HEK293 (cell line): ENCODE results near the gene PARK7.

Experiments
- CTCF ChIA-PET: fragments of 350-600 bp; formaldehyde crosslinking; extraction: SDS; loops from one replicate; lab custom pipeline; 2021; ENCODE audit warnings: antibody characterized with exemption; lab: Yijun Ruan, JAX
- POLR2A ChIA-PET: fragments of 300-600 bp; formaldehyde crosslinking; extraction: SDS; loops from one replicate; lab custom pipeline; 2020; ENCODE audit warnings: antibody characterized with exemption, inconsistent platforms; lab: Yijun Ruan, JAX
- H3K27ac ChIP-seq: fragments of 200-500 bp; sonication (Bioruptor generic); 2 replicates; pipeline ENCODE4 v1.5.1; 2014; ENCODE audit warnings: low read depth, low read length, control low read depth, inconsistent platforms; ENCODE audit errors: extremely low read depth
- H3K36me3 ChIP-seq, 2 experiments: fragments of 200-500 bp in 1 of 2; sonication (Bioruptor generic) in 1 of 2; 1 replicate in 1 of 2; 2 replicates in 1 of 2; pipeline ENCODE4 v1.5.1; 2014 to 2017; ENCODE audit warnings: inconsistent platforms in 2 of 2, low read length in 2 of 2; ENCODE audit not compliant: control insufficient read depth in 2 of 2, insufficient read depth in 1 of 2
- H3K4me1 ChIP-seq: fragments of 200-500 bp; sonication (Bioruptor generic); 2 replicates; pipeline ENCODE4 v1.5.1; 2014; ENCODE audit warnings: mild to moderate bottlenecking, low read length, inconsistent platforms; ENCODE audit not compliant: control insufficient read depth, insufficient read depth
- H3K4me3 ChIP-seq: 2 replicates; pipeline ENCODE4 v1.5.1; 2011; ENCODE audit warnings: low read depth, mild to moderate bottlenecking, control low read depth, low read length, moderate library complexity
- H3K9me3 ChIP-seq: fragments of 200-500 bp; sonication (Bioruptor generic); 2 replicates; pipeline ENCODE4 v1.5.1; 2014; ENCODE audit warnings: low read depth, low read length, inconsistent platforms; ENCODE audit not compliant: control insufficient read depth, insufficient read depth
- MZF1 ChIP-seq: fragments of 450-650 bp; formaldehyde crosslinking; IDR thresholded peaks from 2 replicates; pipeline ENCODE4 v1.5.1; 2017; ENCODE audit warnings: missing biosample characterization, missing genetic modification characterization, borderline replicate concordance
- ZBTB1 ChIP-seq: fragments of 450-650 bp; formaldehyde crosslinking; IDR thresholded peaks from 2 replicates; pipeline ENCODE4 v1.5.1; 2016; ENCODE audit warnings: missing biosample characterization, missing genetic modification characterization
- ZNF138 ChIP-seq: fragments of 450-650 bp; formaldehyde crosslinking; IDR thresholded peaks from 2 replicates; pipeline ENCODE4 v1.5.1; 2016; ENCODE audit warnings: missing biosample characterization, missing genetic modification characterization, borderline replicate concordance
- ZNF146 ChIP-seq: fragments of 450-650 bp; formaldehyde crosslinking; IDR thresholded peaks from 2 replicates; pipeline ENCODE4 v1.5.1; 2016; ENCODE audit warnings: missing biosample characterization, missing genetic modification characterization
- ZNF169 ChIP-seq: fragments of 450-650 bp; formaldehyde crosslinking; IDR thresholded peaks from 2 replicates; pipeline ENCODE4 v1.5.1; 2016; ENCODE audit warnings: missing biosample characterization, missing genetic modification characterization
- ZNF2 ChIP-seq: fragments of 450-650 bp; formaldehyde crosslinking; IDR thresholded peaks from 2 replicates; pipeline ENCODE4 v1.5.1; 2016; ENCODE audit warnings: missing biosample characterization, missing genetic modification characterization
- ZNF202 ChIP-seq: fragments of 450-650 bp; formaldehyde crosslinking; IDR thresholded peaks from 2 replicates; pipeline ENCODE4 v1.5.1; 2016; ENCODE audit warnings: missing biosample characterization, missing genetic modification characterization, borderline replicate concordance
- ZNF223 ChIP-seq: fragments of 450-650 bp; formaldehyde crosslinking; IDR thresholded peaks from 2 replicates; pipeline ENCODE4 v1.5.1; 2016; ENCODE audit warnings: missing biosample characterization, missing genetic modification characterization
- ZNF248 ChIP-seq: fragments of 450-650 bp; formaldehyde crosslinking; IDR thresholded peaks from 2 replicates; pipeline ENCODE4 v1.5.1; 2017; ENCODE audit warnings: missing biosample characterization, missing genetic modification characterization
- ZNF341 ChIP-seq: fragments of 450-650 bp; formaldehyde crosslinking; IDR thresholded peaks from 2 replicates; pipeline ENCODE4; 2016; ENCODE audit warnings: low read depth, missing biosample characterization, missing genetic modification characterization
- ZNF366 ChIP-seq: fragments of 450-650 bp; formaldehyde crosslinking; conservative IDR thresholded peaks from 2 replicates; pipeline ENCODE4 v1.5.1; 2016; ENCODE audit warnings: missing biosample characterization, missing genetic modification characterization
- ZNF391 ChIP-seq: fragments of 450-650 bp; formaldehyde crosslinking; IDR thresholded peaks from 2 replicates; pipeline ENCODE4 v1.5.1; 2016; ENCODE audit warnings: low read depth, missing biosample characterization, missing genetic modification characterization, borderline replicate concordance
- ZNF404 ChIP-seq: fragments of 450-650 bp; formaldehyde crosslinking; IDR thresholded peaks from 2 replicates; pipeline ENCODE4 v1.5.1; 2017; ENCODE audit warnings: missing biosample characterization, missing genetic modification characterization
- ZNF423 ChIP-seq: fragments of 450-650 bp; formaldehyde crosslinking; IDR thresholded peaks from 2 replicates; pipeline ENCODE4 v1.5.1; 2016; ENCODE audit warnings: missing biosample characterization, missing genetic modification characterization
- ZNF514 ChIP-seq: fragments of 450-650 bp; formaldehyde crosslinking; IDR thresholded peaks from 2 replicates; pipeline ENCODE4 v1.5.1; 2016; ENCODE audit warnings: missing biosample characterization, missing genetic modification characterization
- ZNF544 ChIP-seq: fragments of 450-650 bp; formaldehyde crosslinking; IDR thresholded peaks from 2 replicates; pipeline ENCODE4 v1.5.0; 2017; ENCODE audit warnings: missing biosample characterization, missing genetic modification characterization
- ZNF558 ChIP-seq: fragments of 450-650 bp; formaldehyde crosslinking; IDR thresholded peaks from 2 replicates; pipeline ENCODE4 v1.5.1; 2016; ENCODE audit warnings: missing biosample characterization, missing genetic modification characterization
- ZNF660 ChIP-seq: fragments of 450-650 bp; IDR thresholded peaks from 2 replicates; pipeline ENCODE4 v1.5.1; 2018; ENCODE audit warnings: missing biosample characterization, mild to moderate bottlenecking, missing genetic modification characterization
- ZNF670 ChIP-seq: fragments of 450-650 bp; formaldehyde crosslinking; IDR thresholded peaks from 2 replicates; pipeline ENCODE4 v1.5.1; 2016; ENCODE audit warnings: missing biosample characterization, missing genetic modification characterization, low read depth
- ZNF830 ChIP-seq: fragments of 450-650 bp; IDR thresholded peaks from 2 replicates; pipeline ENCODE4 v1.5.0; 2018; ENCODE audit warnings: missing biosample characterization, missing genetic modification characterization, low read depth, mild to moderate bottlenecking, moderate library complexity
- ZSCAN16 ChIP-seq: fragments of 450-650 bp; formaldehyde crosslinking; IDR thresholded peaks from 2 replicates; pipeline ENCODE4 v1.5.1; 2016; ENCODE audit warnings: missing biosample characterization, missing genetic modification characterization
- ZSCAN30 ChIP-seq: fragments of 450-650 bp; IDR thresholded peaks from 2 replicates; pipeline ENCODE4 v1.5.1; 2018; ENCODE audit warnings: missing biosample characterization, mild to moderate bottlenecking, missing genetic modification characterization, moderate library complexity
- TF ChIP-seq, protein P1 (sequence below): fragments of 450-650 bp; formaldehyde crosslinking; IDR thresholded peaks from 2 replicates; pipeline ENCODE4 v1.5.1; 2016; ENCODE audit warnings: missing biosample characterization, missing genetic modification characterization
- TF ChIP-seq, protein P2 (sequence below): IDR thresholded peaks from 2 replicates; pipeline ENCODE4 v1.6.1; 2011; ENCODE audit warnings: mild to moderate bottlenecking, low read depth, low read length, borderline replicate concordance
- TF ChIP-seq, protein P3 (sequence below): fragments of 450-650 bp; formaldehyde crosslinking; IDR thresholded peaks from 2 replicates; pipeline ENCODE4 v1.5.1; 2016; ENCODE audit warnings: missing biosample characterization, missing genetic modification characterization
- TF ChIP-seq, protein P4 (sequence below): fragments of 450-650 bp; formaldehyde crosslinking; IDR thresholded peaks from 2 replicates; pipeline ENCODE4 v1.5.1; 2016; ENCODE audit warnings: missing biosample characterization, missing genetic modification characterization
- TF ChIP-seq, protein P5 (sequence below): sonication (generic); formaldehyde crosslinking; IDR thresholded peaks from 2 replicates; pipeline ENCODE4 v1.8.1; 2022; ENCODE audit warnings: mild to moderate bottlenecking, moderate library complexity, missing genetic modification reagents

Gene PARK7

DNA sequence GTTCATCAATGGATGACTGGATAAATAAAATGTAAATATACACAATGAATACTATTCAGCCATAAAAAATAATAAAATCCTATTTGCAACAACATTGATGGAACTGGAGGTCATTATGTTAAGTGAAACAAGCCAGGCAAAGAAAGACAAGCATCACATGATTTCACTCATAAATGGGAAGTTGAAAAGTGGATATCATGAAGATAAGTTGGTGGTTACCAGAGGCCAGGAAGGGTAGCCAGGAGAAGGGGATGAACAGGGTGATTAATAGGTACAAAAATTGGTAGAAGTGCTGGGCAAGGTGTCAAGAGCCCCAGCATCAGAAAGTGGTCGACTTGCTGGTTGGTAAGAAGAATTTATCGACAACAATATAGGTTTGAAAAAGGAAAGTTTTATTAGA is 1.3 kb upstream of the PARK7 start:
- POLR2A ChIA-PET: no interaction called here
- no peaks in the 10 kb centered on the region for H3K4me1 ChIP-seq
- CTCF ChIA-PET: interaction anchor here (0.8 kb wide), 1 partner anchor 44 kb away, joined by 6 read pairs; no protein-coding TSS in a partner anchor
- H3K36me3 ChIP-seq: peaks cover 18 to 24% of the 10 kb centered on the region in 2 experiments
- no peaks in the 10 kb centered on the region for H3K9me3 ChIP-seq
- H3K4me3 ChIP-seq: no peak overlapping the region
- H3K27ac ChIP-seq: no peak overlapping the region
- TF ChIP-seq ZNF544 (no peak), ZNF404 (tag by site-specific recombination) (no peak), ZNF366 (tag by site-specific recombination) (peak; percentile 48; the same call in 1 of the 2 replicates), ZSCAN16 (no peak), MZF1 (tag by site-specific recombination) (peak; percentile 68; the same call in 1 of the 2 replicates), ZNF660 (tag by site-specific recombination) (no peak), ZBTB1 (tag by site-specific recombination) (no peak), ZNF146 (tag by site-specific recombination) (peak; percentile 58; the same call in 1 of the 2 replicates)
- TF ChIP-seq, protein P1, sequence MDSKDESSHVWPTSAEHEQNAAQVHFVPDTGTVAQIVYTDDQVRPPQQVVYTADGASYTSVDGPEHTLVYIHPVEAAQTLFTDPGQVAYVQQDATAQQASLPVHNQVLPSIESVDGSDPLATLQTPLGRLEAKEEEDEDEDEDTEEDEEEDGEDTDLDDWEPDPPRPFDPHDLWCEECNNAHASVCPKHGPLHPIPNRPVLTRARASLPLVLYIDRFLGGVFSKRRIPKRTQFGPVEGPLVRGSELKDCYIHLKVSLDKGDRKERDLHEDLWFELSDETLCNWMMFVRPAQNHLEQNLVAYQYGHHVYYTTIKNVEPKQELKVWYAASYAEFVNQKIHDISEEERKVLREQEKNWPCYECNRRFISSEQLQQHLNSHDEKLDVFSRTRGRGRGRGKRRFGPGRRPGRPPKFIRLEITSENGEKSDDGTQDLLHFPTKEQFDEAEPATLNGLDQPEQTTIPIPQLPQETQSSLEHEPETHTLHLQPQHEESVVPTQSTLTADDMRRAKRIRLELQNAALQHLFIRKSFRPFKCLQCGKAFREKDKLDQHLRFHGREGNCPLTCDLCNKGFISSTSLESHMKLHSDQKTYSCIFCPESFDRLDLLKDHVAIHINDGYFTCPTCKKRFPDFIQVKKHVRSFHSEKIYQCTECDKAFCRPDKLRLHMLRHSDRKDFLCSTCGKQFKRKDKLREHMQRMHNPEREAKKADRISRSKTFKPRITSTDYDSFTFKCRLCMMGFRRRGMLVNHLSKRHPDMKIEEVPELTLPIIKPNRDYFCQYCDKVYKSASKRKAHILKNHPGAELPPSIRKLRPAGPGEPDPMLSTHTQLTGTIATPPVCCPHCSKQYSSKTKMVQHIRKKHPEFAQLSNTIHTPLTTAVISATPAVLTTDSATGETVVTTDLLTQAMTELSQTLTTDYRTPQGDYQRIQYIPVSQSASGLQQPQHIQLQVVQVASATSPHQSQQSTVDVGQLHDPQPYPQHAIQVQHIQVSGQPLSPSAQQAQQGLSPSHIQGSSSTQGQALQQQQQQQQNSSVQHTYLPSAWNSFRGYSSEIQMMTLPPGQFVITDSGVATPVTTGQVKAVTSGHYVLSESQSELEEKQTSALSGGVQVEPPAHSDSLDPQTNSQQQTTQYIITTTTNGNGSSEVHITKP (tag by site-specific recombination): no peak
- TF ChIP-seq, protein P2, sequence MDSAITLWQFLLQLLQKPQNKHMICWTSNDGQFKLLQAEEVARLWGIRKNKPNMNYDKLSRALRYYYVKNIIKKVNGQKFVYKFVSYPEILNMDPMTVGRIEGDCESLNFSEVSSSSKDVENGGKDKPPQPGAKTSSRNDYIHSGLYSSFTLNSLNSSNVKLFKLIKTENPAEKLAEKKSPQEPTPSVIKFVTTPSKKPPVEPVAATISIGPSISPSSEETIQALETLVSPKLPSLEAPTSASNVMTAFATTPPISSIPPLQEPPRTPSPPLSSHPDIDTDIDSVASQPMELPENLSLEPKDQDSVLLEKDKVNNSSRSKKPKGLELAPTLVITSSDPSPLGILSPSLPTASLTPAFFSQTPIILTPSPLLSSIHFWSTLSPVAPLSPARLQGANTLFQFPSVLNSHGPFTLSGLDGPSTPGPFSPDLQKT: no peak

DNA sequence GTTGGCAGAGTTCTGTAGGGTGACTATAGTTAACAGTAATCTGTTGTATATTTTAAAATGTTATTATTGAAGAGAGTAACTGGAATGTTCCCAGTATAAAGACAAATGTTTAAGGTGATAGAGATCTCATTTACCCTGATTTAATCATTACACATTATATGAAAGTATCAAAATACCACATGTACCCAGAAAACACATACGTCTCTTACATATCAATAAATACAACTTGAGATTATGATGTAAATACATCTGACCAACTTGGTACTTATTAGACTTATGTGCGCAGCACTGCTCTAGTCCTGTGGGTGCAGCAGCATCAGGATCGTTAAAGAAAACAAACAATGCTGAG is 670 bp upstream of the PARK7 start:
- no peaks in the 10 kb centered on the region for H3K9me3 ChIP-seq
- no peaks in the 10 kb centered on the region for H3K4me1 ChIP-seq
- H3K27ac ChIP-seq: peak overlapping the region; percentile 74
- TF ChIP-seq, protein P3, sequence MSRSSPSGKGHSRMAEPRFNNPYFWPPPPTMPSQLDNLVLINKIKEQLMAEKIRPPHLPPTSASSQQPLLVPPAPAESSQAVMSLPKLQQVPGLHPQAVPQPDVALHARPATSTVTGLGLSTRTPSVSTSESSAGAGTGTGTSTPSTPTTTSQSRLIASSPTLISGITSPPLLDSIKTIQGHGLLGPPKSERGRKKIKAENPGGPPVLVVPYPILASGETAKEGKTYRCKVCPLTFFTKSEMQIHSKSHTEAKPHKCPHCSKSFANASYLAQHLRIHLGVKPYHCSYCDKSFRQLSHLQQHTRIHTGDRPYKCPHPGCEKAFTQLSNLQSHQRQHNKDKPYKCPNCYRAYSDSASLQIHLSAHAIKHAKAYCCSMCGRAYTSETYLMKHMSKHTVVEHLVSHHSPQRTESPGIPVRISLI (tag by site-specific recombination): no peak
- TF ChIP-seq ZNF830 (tag by site-specific recombination) (no peak), ZSCAN16 (no peak), ZNF2 (tag by site-specific recombination) (no peak), ZSCAN30 (tag by site-specific recombination) (no peak), ZNF391 (tag by site-specific recombination) (no peak), ZNF138 (tag by site-specific recombination) (no peak), ZNF202 (no peak), ZNF558 (tag by site-specific recombination) (no peak), ZNF169 (tag by site-specific recombination) (no peak), ZNF670 (tag by site-specific recombination) (no peak), ZNF248 (tag by site-specific recombination) (no peak), ZNF514 (no peak), ZNF366 (tag by site-specific recombination) (no peak), ZNF341 (tag by site-specific recombination) (no peak), ZNF423 (no peak), ZNF223 (tag by site-specific recombination) (no peak)
- TF ChIP-seq, protein P4, sequence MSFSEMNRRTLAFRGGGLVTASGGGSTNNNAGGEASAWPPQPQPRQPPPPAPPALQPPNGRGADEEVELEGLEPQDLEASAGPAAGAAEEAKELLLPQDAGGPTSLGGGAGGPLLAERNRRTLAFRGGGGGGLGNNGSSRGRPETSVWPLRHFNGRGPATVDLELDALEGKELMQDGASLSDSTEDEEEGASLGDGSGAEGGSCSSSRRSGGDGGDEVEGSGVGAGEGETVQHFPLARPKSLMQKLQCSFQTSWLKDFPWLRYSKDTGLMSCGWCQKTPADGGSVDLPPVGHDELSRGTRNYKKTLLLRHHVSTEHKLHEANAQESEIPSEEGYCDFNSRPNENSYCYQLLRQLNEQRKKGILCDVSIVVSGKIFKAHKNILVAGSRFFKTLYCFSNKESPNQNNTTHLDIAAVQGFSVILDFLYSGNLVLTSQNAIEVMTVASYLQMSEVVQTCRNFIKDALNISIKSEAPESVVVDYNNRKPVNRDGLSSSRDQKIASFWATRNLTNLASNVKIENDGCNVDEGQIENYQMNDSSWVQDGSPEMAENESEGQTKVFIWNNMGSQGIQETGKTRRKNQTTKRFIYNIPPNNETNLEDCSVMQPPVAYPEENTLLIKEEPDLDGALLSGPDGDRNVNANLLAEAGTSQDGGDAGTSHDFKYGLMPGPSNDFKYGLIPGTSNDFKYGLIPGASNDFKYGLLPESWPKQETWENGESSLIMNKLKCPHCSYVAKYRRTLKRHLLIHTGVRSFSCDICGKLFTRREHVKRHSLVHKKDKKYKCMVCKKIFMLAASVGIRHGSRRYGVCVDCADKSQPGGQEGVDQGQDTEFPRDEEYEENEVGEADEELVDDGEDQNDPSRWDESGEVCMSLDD (tag by site-specific recombination): no peak
- TF ChIP-seq, protein P5, sequence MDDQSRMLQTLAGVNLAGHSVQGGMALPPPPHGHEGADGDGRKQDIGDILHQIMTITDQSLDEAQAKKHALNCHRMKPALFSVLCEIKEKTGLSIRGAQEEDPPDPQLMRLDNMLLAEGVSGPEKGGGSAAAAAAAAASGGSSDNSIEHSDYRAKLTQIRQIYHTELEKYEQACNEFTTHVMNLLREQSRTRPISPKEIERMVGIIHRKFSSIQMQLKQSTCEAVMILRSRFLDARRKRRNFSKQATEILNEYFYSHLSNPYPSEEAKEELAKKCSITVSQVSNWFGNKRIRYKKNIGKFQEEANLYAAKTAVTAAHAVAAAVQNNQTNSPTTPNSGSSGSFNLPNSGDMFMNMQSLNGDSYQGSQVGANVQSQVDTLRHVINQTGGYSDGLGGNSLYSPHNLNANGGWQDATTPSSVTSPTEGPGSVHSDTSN (CRISPR knock-in tag): no peak
- POLR2A ChIA-PET: interaction anchor here (0.5 to 1.6 kb wide), 14 partner anchors 10 to 420 kb away, joined by 3 to 7 read pairs (median 4); partner anchors contain the start of gene TNFRSF9
- peaks cover 25 to 31% of the 10 kb centered on the region in 2 experiments for H3K36me3 ChIP-seq
- CTCF ChIA-PET: interaction anchor here (0.7 to 0.8 kb wide), 2 partner anchors 44 to 54 kb away, joined by 3 to 6 read pairs; no protein-coding TSS in a partner anchor
- H3K4me3 ChIP-seq: peak overlapping the region; percentile 88
